ENCODE measurements around the gene SEPHS2.

The SEPHS2 gene

DNA sequence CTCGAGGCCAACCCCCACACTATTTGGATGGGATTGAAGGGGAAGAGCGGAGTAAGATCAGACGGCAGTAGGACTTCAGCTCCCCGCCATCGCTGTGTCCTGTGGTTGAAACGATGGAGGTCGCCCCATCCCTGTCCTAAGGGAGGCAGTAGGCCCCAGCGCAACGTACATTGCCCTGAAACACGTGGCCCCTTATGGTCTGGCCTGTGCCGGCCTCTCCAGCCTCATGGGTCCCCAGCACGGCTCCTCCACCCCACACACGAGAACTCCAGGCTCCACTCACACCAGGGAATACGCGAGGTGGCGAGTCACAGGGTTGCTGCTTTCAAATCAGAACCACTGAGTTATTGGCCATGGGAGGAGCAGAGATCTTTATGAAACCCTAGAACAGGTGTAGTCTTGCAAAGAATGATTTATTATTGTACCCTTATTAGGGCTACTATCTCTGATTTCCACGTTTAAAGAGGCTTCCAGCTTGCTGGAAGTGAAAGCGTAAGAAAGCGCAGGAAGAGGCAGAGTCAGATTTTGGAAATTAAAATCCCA is 15.2 kb downstream of the SEPHS2 start (continued):
- TF ChIP-seq, protein P1, sequence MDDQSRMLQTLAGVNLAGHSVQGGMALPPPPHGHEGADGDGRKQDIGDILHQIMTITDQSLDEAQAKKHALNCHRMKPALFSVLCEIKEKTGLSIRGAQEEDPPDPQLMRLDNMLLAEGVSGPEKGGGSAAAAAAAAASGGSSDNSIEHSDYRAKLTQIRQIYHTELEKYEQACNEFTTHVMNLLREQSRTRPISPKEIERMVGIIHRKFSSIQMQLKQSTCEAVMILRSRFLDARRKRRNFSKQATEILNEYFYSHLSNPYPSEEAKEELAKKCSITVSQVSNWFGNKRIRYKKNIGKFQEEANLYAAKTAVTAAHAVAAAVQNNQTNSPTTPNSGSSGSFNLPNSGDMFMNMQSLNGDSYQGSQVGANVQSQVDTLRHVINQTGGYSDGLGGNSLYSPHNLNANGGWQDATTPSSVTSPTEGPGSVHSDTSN (CRISPR knock-in tag; IDR thresholded peaks at IDR 0.05): 0 out of 2 replicates have a peak, but pooled peaks have one; percentile 16
- TF ChIP-seq, protein P2, sequence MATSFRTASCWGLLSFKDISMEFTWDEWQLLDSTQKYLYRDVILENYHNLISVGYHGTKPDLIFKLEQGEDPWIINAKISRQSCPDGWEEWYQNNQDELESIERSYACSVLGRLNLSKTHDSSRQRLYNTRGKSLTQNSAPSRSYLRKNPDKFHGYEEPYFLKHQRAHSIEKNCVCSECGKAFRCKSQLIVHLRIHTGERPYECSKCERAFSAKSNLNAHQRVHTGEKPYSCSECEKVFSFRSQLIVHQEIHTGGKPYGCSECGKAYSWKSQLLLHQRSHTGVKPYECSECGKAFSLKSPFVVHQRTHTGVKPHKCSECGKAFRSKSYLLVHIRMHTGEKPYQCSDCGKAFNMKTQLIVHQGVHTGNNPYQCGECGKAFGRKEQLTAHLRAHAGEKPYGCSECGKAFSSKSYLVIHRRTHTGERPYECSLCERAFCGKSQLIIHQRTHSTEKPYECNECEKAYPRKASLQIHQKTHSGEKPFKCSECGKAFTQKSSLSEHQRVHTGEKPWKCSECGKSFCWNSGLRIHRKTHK (tag by site-specific recombination; IDR thresholded peaks at IDR 0.05): no peak
- TF ChIP-seq HOXA7 (CRISPR knock-in tag; IDR thresholded peaks at IDR 0.05; ENCODE audit: borderline replicate concordance) (no peak), ZBTB7A (tag by site-specific recombination; IDR thresholded peaks at IDR 0.05; ENCODE audit: low read depth) (0 out of 2 replicates have a peak, but pooled peaks have one; percentile 37), ZNF701 (tag by site-specific recombination; IDR thresholded peaks at IDR 0.05) (peak; percentile 28; the same call in 1 of the 2 replicates), ZNF677 (tag by site-specific recombination; IDR thresholded peaks at IDR 0.05) (no peak), ZNF221 (tag by site-specific recombination; IDR thresholded peaks at IDR 0.05; ENCODE audit: borderline replicate concordance) (no peak), FEZF1 (tag by site-specific recombination; IDR thresholded peaks at IDR 0.05) (no peak), ZNF404 (tag by site-specific recombination; IDR thresholded peaks at IDR 0.05) (no peak), ZFP41 (tag by site-specific recombination; IDR thresholded peaks at IDR 0.05; ENCODE audit: borderline replicate concordance) (no peak), ZNF76 (tag by site-specific recombination; IDR thresholded peaks at IDR 0.05; ENCODE audit: borderline replicate concordance, low read depth) (no peak), KLF8 (tag by site-specific recombination; IDR thresholded peaks at IDR 0.05) (no peak), ZNF560 (tag by site-specific recombination; IDR thresholded peaks at IDR 0.05; ENCODE audit: borderline replicate concordance) (no peak), ZNF423 (tag by site-specific recombination; IDR thresholded peaks at IDR 0.05) (no peak), ZNF558 (tag by site-specific recombination; IDR thresholded peaks at IDR 0.05) (0 out of 2 replicates have a peak, but pooled peaks have one; percentile 2), ZNF585B (tag by site-specific recombination; IDR thresholded peaks at IDR 0.05) (no peak), ZNF174 (tag by site-specific recombination; IDR thresholded peaks at IDR 0.05) (no peak), ZNF530 (tag by site-specific recombination; IDR thresholded peaks at IDR 0.05; ENCODE audit: low read depth) (no peak), ZNF624 (tag by site-specific recombination; IDR thresholded peaks at IDR 0.05) (no peak), ZFP69B (tag by site-specific recombination; IDR thresholded peaks at IDR 0.05) (peak; percentile 11; the same call in 1 of the 2 replicates), ZNF341 (tag by site-specific recombination; IDR thresholded peaks at IDR 0.05; ENCODE audit: low read depth) (no peak), TRIM28 (IDR thresholded peaks at IDR 0.05; ENCODE audit: borderline replicate concordance, low read length) (no peak; the same call in 1 of the 2 replicates), ZNF654 (tag by site-specific recombination; IDR thresholded peaks at IDR 0.05; ENCODE audit: low read depth) (no peak), ZXDB (tag by site-specific recombination; IDR thresholded peaks at IDR 0.05) (no peak; the same call in 1 of the 2 replicates), ZNF830 (tag by site-specific recombination; IDR thresholded peaks at IDR 0.05; ENCODE audit: low read depth) (no peak)
- TF ChIP-seq, protein P3, sequence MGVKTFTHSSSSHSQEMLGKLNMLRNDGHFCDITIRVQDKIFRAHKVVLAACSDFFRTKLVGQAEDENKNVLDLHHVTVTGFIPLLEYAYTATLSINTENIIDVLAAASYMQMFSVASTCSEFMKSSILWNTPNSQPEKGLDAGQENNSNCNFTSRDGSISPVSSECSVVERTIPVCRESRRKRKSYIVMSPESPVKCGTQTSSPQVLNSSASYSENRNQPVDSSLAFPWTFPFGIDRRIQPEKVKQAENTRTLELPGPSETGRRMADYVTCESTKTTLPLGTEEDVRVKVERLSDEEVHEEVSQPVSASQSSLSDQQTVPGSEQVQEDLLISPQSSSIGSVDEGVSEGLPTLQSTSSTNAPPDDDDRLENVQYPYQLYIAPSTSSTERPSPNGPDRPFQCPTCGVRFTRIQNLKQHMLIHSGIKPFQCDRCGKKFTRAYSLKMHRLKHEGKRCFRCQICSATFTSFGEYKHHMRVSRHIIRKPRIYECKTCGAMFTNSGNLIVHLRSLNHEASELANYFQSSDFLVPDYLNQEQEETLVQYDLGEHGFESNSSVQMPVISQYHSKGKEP (tag by site-specific recombination; IDR thresholded peaks at IDR 0.05): no peak
- TF ChIP-seq, protein P4, sequence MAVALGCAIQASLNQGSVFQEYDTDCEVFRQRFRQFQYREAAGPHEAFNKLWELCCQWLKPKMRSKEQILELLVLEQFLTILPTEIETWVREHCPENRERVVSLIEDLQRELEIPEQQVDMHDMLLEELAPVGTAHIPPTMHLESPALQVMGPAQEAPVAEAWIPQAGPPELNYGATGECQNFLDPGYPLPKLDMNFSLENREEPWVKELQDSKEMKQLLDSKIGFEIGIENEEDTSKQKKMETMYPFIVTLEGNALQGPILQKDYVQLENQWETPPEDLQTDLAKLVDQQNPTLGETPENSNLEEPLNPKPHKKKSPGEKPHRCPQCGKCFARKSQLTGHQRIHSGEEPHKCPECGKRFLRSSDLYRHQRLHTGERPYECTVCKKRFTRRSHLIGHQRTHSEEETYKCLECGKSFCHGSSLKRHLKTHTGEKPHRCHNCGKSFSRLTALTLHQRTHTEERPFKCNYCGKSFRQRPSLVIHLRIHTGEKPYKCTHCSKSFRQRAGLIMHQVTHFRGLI (tag by site-specific recombination; IDR thresholded peaks at IDR 0.05): no peak; the same call in 1 of the 2 replicates
- TF ChIP-seq, protein P5, sequence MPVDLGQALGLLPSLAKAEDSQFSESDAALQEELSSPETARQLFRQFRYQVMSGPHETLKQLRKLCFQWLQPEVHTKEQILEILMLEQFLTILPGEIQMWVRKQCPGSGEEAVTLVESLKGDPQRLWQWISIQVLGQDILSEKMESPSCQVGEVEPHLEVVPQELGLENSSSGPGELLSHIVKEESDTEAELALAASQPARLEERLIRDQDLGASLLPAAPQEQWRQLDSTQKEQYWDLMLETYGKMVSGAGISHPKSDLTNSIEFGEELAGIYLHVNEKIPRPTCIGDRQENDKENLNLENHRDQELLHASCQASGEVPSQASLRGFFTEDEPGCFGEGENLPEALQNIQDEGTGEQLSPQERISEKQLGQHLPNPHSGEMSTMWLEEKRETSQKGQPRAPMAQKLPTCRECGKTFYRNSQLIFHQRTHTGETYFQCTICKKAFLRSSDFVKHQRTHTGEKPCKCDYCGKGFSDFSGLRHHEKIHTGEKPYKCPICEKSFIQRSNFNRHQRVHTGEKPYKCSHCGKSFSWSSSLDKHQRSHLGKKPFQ (tag by site-specific recombination; IDR thresholded peaks at IDR 0.05): 0 out of 2 replicates have a peak, but pooled peaks have one; percentile 13
- TF ChIP-seq, protein P6, sequence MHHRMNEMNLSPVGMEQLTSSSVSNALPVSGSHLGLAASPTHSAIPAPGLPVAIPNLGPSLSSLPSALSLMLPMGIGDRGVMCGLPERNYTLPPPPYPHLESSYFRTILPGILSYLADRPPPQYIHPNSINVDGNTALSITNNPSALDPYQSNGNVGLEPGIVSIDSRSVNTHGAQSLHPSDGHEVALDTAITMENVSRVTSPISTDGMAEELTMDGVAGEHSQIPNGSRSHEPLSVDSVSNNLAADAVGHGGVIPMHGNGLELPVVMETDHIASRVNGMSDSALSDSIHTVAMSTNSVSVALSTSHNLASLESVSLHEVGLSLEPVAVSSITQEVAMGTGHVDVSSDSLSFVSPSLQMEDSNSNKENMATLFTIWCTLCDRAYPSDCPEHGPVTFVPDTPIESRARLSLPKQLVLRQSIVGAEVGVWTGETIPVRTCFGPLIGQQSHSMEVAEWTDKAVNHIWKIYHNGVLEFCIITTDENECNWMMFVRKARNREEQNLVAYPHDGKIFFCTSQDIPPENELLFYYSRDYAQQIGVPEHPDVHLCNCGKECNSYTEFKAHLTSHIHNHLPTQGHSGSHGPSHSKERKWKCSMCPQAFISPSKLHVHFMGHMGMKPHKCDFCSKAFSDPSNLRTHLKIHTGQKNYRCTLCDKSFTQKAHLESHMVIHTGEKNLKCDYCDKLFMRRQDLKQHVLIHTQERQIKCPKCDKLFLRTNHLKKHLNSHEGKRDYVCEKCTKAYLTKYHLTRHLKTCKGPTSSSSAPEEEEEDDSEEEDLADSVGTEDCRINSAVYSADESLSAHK (tag by site-specific recombination; IDR thresholded peaks at IDR 0.05): 0 out of 2 replicates have a peak, but pooled peaks have one; percentile 34

All from HEK293 (cell line).